Neutrophil (primary cell): ENCODE measurements around the gene FUT4.
A peak's percentile ranks its signal among the peaks of the same experiment; 100 is the strongest.

ENCODE experiments used
- H3K27ac ChIP-seq: fragments of 200-600 bp; sonication (generic); 2 replicates; pipeline ENCODE4 v1.5.1; 2016; ENCODE audit warnings: mild to moderate bottlenecking, moderate library complexity
- H3K27me3 ChIP-seq: fragments of 200-600 bp; sonication (generic); 2 replicates; pipeline ENCODE4 v1.6.0; 2016; ENCODE audit warnings: mild to moderate bottlenecking
- H3K36me3 ChIP-seq: fragments of 200-600 bp; sonication (generic); 2 replicates; pipeline ENCODE4 v1.5.1; 2017
- H3K4me1 ChIP-seq, 2 experiments: fragments of 200-600 bp in 1 of 2; sonication (generic) in 1 of 2; 1 replicate in 1 of 2; 2 replicates in 1 of 2; pipeline versions ENCODE4 v1.5.1 to v1.6.1; 2013 to 2016; ENCODE audit warnings: low read depth in 1 of 2, low read length in 1 of 2, mild to moderate bottlenecking in 1 of 2, moderate library complexity in 1 of 2; ENCODE audit not compliant: control insufficient read depth in 1 of 2, insufficient read depth in 1 of 2
- H3K4me3 ChIP-seq, 2 experiments: fragments of 200-600 bp in 1 of 2; sonication (generic) in 1 of 2; 1 replicate in 1 of 2; 2 replicates in 1 of 2; pipeline ENCODE4 v1.5.1; 2013 to 2016; ENCODE audit warnings: low read depth in 1 of 2, low read length in 1 of 2, mild to moderate bottlenecking in 1 of 2, moderate library complexity in 1 of 2
- H3K9me3 ChIP-seq: fragments of 200-600 bp; sonication (generic); 2 replicates; pipeline ENCODE4 v1.5.1; 2016
- CTCF ChIP-seq: fragments of 200-600 bp; sonication (generic); IDR thresholded peaks from 2 replicates; pipeline ENCODE4 v1.5.1; 2016; ENCODE audit warnings: antibody characterized with exemption

FUT4 gene

GRCh38 chr11:94526645-94527438, 16.9 kb upstream of the FUT4 start:
- H3K27ac ChIP-seq = peak overlapping the region; percentile 37
- no peaks in the 10 kb centered on the region for H3K9me3 ChIP-seq
- peaks cover 3 to 10% of the 10 kb centered on the region in 2 experiments for H3K4me1 ChIP-seq
- TF ChIP-seq CTCF = no peak
- no peaks in the 10 kb centered on the region for H3K27me3 ChIP-seq
- H3K36me3 ChIP-seq = no peaks in the 10 kb centered on the region
- no peak overlapping the region for H3K4me3 ChIP-seq

GRCh38 chr11:94528551-94528950, 15.2 kb upstream of the FUT4 start:
- no peak overlapping the region for H3K27ac ChIP-seq
- H3K4me3 ChIP-seq = no peak overlapping the region
- H3K4me1 ChIP-seq = peaks cover 3 to 10% of the 10 kb centered on the region in 2 experiments
- no peaks in the 10 kb centered on the region for H3K9me3 ChIP-seq
- TF ChIP-seq CTCF = no peak
- no peaks in the 10 kb centered on the region for H3K27me3 ChIP-seq
- H3K36me3 ChIP-seq = no peaks in the 10 kb centered on the region

GRCh38 chr11:94532211-94532610, 11.5 kb upstream of the FUT4 start:
- H3K9me3 ChIP-seq = no peaks in the 10 kb centered on the region
- no peaks in the 10 kb centered on the region for H3K27me3 ChIP-seq
- no peaks in the 10 kb centered on the region for H3K36me3 ChIP-seq
- no peaks in the 10 kb centered on the region for H3K4me1 ChIP-seq
- H3K27ac ChIP-seq = no peak overlapping the region
- no peak overlapping the region for H3K4me3 ChIP-seq
- TF ChIP-seq CTCF = no peak

- no peak overlapping the region for H3K27ac ChIP-seq
- H3K27me3 ChIP-seq = no peaks in the 10 kb centered on the region
Observed at GRCh38 chr11:94533206-94533605, 10.5 kb upstream of the FUT4 start.

More at GRCh38 chr11:94533206-94533605, 10.5 kb upstream of the FUT4 start:
- Histone ChIP-seq H3K36me3 (no peaks in the 10 kb centered on the region), H3K4me1 (peaks cover 0 to 6% of the 10 kb centered on the region in 2 experiments), H3K9me3 (no peaks in the 10 kb centered on the region), H3K4me3 (no peak overlapping the region)
- TF ChIP-seq CTCF = no peak
